SJCRH30 (cell line): ENCODE measurements around the gene PLA2G15. TPM values are rescaled to one million over a fixed set of nuclear protein-coding genes. Genes with fewer than 3 reads are reported as not detected.
"Not testable (repeated sequence)": the region's sequence is repeated elsewhere in the genome, so short reads cannot be mapped to it uniquely, and the experiment has no call there.

ENCODE experiments used
- DNase-seq, 2 experiments: peaks; one replicate each; pipeline ENCODE4 v3.0.0-alpha.2; 2015 to 2020
- H3K27ac ChIP-seq: fragments of 250-450 bp; sonication (Bioruptor Pico); 2 replicates; pipeline ENCODE4 v1.5.1; 2020; ENCODE audit warnings: mild to moderate bottlenecking, moderate library complexity
- H3K27me3 ChIP-seq: fragments of 250-450 bp; sonication (Bioruptor Pico); 2 replicates; pipeline ENCODE4 v1.5.1; 2020; ENCODE audit warnings: mild to moderate bottlenecking, moderate library complexity
- H3K36me3 ChIP-seq: fragments of 250-450 bp; sonication (Bioruptor Pico); 2 replicates; pipeline ENCODE4 v1.5.1; 2020; ENCODE audit warnings: mild to moderate bottlenecking, moderate library complexity
- H3K4me1 ChIP-seq: fragments of 250-450 bp; sonication (Bioruptor Pico); 2 replicates; pipeline ENCODE4 v1.5.1; 2020; ENCODE audit warnings: mild to moderate bottlenecking, moderate library complexity
- H3K4me3 ChIP-seq: fragments of 250-450 bp; sonication (Bioruptor Pico); 2 replicates; pipeline ENCODE4 v1.5.1; 2020; ENCODE audit warnings: mild to moderate bottlenecking, moderate library complexity
- H3K9me3 ChIP-seq: fragments of 250-450 bp; sonication (Bioruptor Pico); replicated peaks from 2 replicates; pipeline ENCODE4 v1.5.1; 2020; ENCODE audit warnings: mild to moderate bottlenecking, moderate library complexity
- total RNA-seq: library from RNA; depleted of rRNA; stranded (reverse); fragments of >200 nt; shearing (Covaris generic); gene quantifications from 2 replicates; pipeline ENCODE4 v1.2.3, GENCODE V29; 2014

Gene PLA2G15
- total RNA-seq, 1 experiment from 2014 or later: 9.0 TPM

- no peaks in the 10 kb centered on the region for H3K4me1 ChIP-seq
- no peak for DNase-seq
- no peaks in the 10 kb centered on the region for H3K27me3 ChIP-seq
- no peaks in the 10 kb centered on the region for H3K36me3 ChIP-seq
- H3K4me3 ChIP-seq: no peak overlapping the region
- H3K9me3 ChIP-seq: no peaks in the 10 kb centered on the region
- H3K27ac ChIP-seq: no peak overlapping the region
Observed at GRCh38 chr16:68286153-68287074, 41.2 kb downstream of the PLA2G15 start.

- Histone ChIP-seq H3K27me3 (no peaks in the 10 kb centered on the region), H3K9me3 (no peaks in the 10 kb centered on the region), H3K4me3 (no peak overlapping the region), H3K36me3 (no peaks in the 10 kb centered on the region), H3K27ac (no peak overlapping the region), H3K4me1 (no peaks in the 10 kb centered on the region)
- no peak for DNase-seq
Observed at GRCh38 chr16:68287276-68288251, 42.4 kb downstream of the PLA2G15 start.

- H3K4me3 ChIP-seq: no peak overlapping the region
- no peaks in the 10 kb centered on the region for H3K36me3 ChIP-seq
- H3K27ac ChIP-seq: no peak overlapping the region
Observed at GRCh38 chr16:68288252-68288650, 43.1 kb downstream of the PLA2G15 start.

GRCh38 chr16:68288796-68289195, 43.6 kb downstream of the PLA2G15 start:
- H3K4me1 ChIP-seq, DNase-seq, H3K27ac ChIP-seq, H3K27me3 ChIP-seq, H3K9me3 ChIP-seq, H3K4me3 ChIP-seq, H3K36me3 ChIP-seq: not testable (repeated sequence)

More at GRCh38 chr16:68288252-68288650, 43.1 kb downstream of the PLA2G15 start:
- no peak for DNase-seq
- no peaks in the 10 kb centered on the region for H3K27me3 ChIP-seq
- H3K4me1 ChIP-seq: no peaks in the 10 kb centered on the region
- no peaks in the 10 kb centered on the region for H3K9me3 ChIP-seq

GRCh38 chr16:68289202-68289601, 44.0 kb downstream of the PLA2G15 start:
- Histone ChIP-seq H3K4me1 (no peaks in the 10 kb centered on the region), H3K36me3 (no peaks in the 10 kb centered on the region), H3K4me3 (no peak overlapping the region), H3K9me3 (no peaks in the 10 kb centered on the region), H3K27ac (no peak overlapping the region), H3K27me3 (no peaks in the 10 kb centered on the region)
- DNase-seq: no peak

- H3K4me1 ChIP-seq: no peaks in the 10 kb centered on the region
- H3K9me3 ChIP-seq: no peaks in the 10 kb centered on the region
- H3K4me3 ChIP-seq: no peak overlapping the region
- H3K27ac ChIP-seq: no peak overlapping the region
- no peaks in the 10 kb centered on the region for H3K36me3 ChIP-seq
- no peaks in the 10 kb centered on the region for H3K27me3 ChIP-seq
- DNase-seq: no peak
Observed at GRCh38 chr16:68289621-68290329, 44.6 kb downstream of the PLA2G15 start.

- no peaks in the 10 kb centered on the region for H3K27me3 ChIP-seq
- no peak overlapping the region for H3K4me3 ChIP-seq
- H3K27ac ChIP-seq: no peak overlapping the region
- no peak for DNase-seq
- no peaks in the 10 kb centered on the region for H3K4me1 ChIP-seq
- H3K36me3 ChIP-seq: no peaks in the 10 kb centered on the region
- H3K9me3 ChIP-seq: no peaks in the 10 kb centered on the region
Observed at GRCh38 chr16:68290450-68290849, 45.3 kb downstream of the PLA2G15 start.

- H3K4me1 ChIP-seq: no peaks in the 10 kb centered on the region
- H3K4me3 ChIP-seq: no peak overlapping the region
- H3K27ac ChIP-seq: no peak overlapping the region
- no peaks in the 10 kb centered on the region for H3K36me3 ChIP-seq
- DNase-seq: no peak
- no peaks in the 10 kb centered on the region for H3K9me3 ChIP-seq
- H3K27me3 ChIP-seq: no peaks in the 10 kb centered on the region
Observed at GRCh38 chr16:68291227-68291626, 46.1 kb downstream of the PLA2G15 start.

GRCh38 chr16:68292425-68292824, 47.3 kb downstream of the PLA2G15 start:
- no peaks in the 10 kb centered on the region for H3K27me3 ChIP-seq
- no peak overlapping the region for H3K4me3 ChIP-seq
- no peaks in the 10 kb centered on the region for H3K4me1 ChIP-seq
- no peaks in the 10 kb centered on the region for H3K36me3 ChIP-seq
- no peak overlapping the region for H3K27ac ChIP-seq
- no peak for DNase-seq
- H3K9me3 ChIP-seq: no peaks in the 10 kb centered on the region

- Histone ChIP-seq H3K4me1 (peaks cover 20% of the 10 kb centered on the region), H3K36me3 (peaks cover 19% of the 10 kb centered on the region), H3K9me3 (no peaks in the 10 kb centered on the region), H3K27me3 (no peaks in the 10 kb centered on the region), H3K4me3 (no peak overlapping the region), H3K27ac (no peak overlapping the region)
- DNase-seq: no peak
Observed at GRCh38 chr16:68296291-68296690, 51.1 kb downstream of the PLA2G15 start.

- no peak overlapping the region for H3K4me3 ChIP-seq
- H3K27ac ChIP-seq: no peak overlapping the region
- DNase-seq: no peak
- H3K27me3 ChIP-seq: no peaks in the 10 kb centered on the region
- H3K36me3 ChIP-seq: peaks cover 20% of the 10 kb centered on the region
- H3K4me1 ChIP-seq: peaks cover 20% of the 10 kb centered on the region
- no peaks in the 10 kb centered on the region for H3K9me3 ChIP-seq
Observed at GRCh38 chr16:68296693-68297092, 51.5 kb downstream of the PLA2G15 start.

GRCh38 chr16:68297908-68298307, 52.7 kb downstream of the PLA2G15 start:
- Histone ChIP-seq H3K27ac (no peak overlapping the region), H3K36me3 (peaks cover 28% of the 10 kb centered on the region)
- peak in 1 of 2 experiments; percentile 10 for DNase-seq

GRCh38 chr16:68298312-68298711, 53.1 kb downstream of the PLA2G15 start:
- H3K4me1 ChIP-seq: peaks cover 20% of the 10 kb centered on the region
- no peaks in the 10 kb centered on the region for H3K9me3 ChIP-seq
- DNase-seq: no peak
- H3K36me3 ChIP-seq: peaks cover 28% of the 10 kb centered on the region
- H3K27ac ChIP-seq: no peak overlapping the region
- H3K4me3 ChIP-seq: no peak overlapping the region
- no peaks in the 10 kb centered on the region for H3K27me3 ChIP-seq

More at GRCh38 chr16:68297908-68298307, 52.7 kb downstream of the PLA2G15 start:
- H3K4me1 ChIP-seq: peaks cover 20% of the 10 kb centered on the region
- no peaks in the 10 kb centered on the region for H3K27me3 ChIP-seq
- H3K9me3 ChIP-seq: no peaks in the 10 kb centered on the region
- H3K4me3 ChIP-seq: no peak overlapping the region

GRCh38 chr16:68298907-68299561, 53.9 kb downstream of the PLA2G15 start:
- Histone ChIP-seq H3K27me3 (no peaks in the 10 kb centered on the region), H3K4me1 (peaks cover 20% of the 10 kb centered on the region), H3K9me3 (no peaks in the 10 kb centered on the region), H3K27ac (peak overlapping the region; percentile 33; the same call in 1 of the 2 replicates), H3K4me3 (no peak overlapping the region), H3K36me3 (peaks cover 28% of the 10 kb centered on the region)
- peak; percentile 67 to 74 for DNase-seq
